Stimulated activated CD8-positive, alpha-beta memory T cell treated with anti-CD3 and anti-CD28 coated beads, Interleukin-15, amount 100 ng/mL, for 48 hours (primary cell): Measurements from ENCODE around the gene IL36B.
"Not testable (repeated sequence)": the region's sequence is repeated elsewhere in the genome, so short reads cannot be mapped to it uniquely, and the experiment has no call there.

Experiments used
- DNase-seq, 2 donors: peaks; one replicate each; pipeline ENCODE4 v3.0.0-alpha.2; 2020; ENCODE audit warnings: low read depth in 2 of 2

The IL36B gene

GRCh38 chr2:113052396-113052917 lies at the start of gene IL36B:
Gene IL36B (minus strand): TSS chr2:113052867.
- DNase-seq, result no peak

- no peak for DNase-seq
These were observed 49.5 kb upstream of the IL36B start for GRCh38 chr2:113102133-113102532.

GRCh38 chr2:113098532-113098931 lies 45.9 kb upstream of the IL36B start:
- no peak for DNase-seq

GRCh38 chr2:113098041-113098440 lies 45.4 kb upstream of the IL36B start:
- no peak for DNase-seq

- DNase-seq, result not testable (repeated sequence)
These were observed 44.4 kb upstream of the IL36B start for GRCh38 chr2:113096842-113097618.

GRCh38 chr2:113096306-113096705 lies 43.6 kb upstream of the IL36B start:
- not testable (repeated sequence) for DNase-seq

- DNase-seq, result no peak
These were observed 40.9 kb upstream of the IL36B start for GRCh38 chr2:113093613-113093977.

- DNase-seq, result no peak
These were observed 40.4 kb upstream of the IL36B start for GRCh38 chr2:113092864-113093612.

- DNase-seq, result no peak
These were observed 38.7 kb upstream of the IL36B start for GRCh38 chr2:113091231-113091896.

- no peak for DNase-seq
These were observed 37.2 kb upstream of the IL36B start for GRCh38 chr2:113089916-113090315.

- no peak for DNase-seq
These were observed 35.7 kb upstream of the IL36B start for GRCh38 chr2:113088213-113088992.

GRCh38 chr2:113085542-113085941 lies 32.9 kb upstream of the IL36B start:
- no peak for DNase-seq

GRCh38 chr2:113084249-113085000 lies 31.8 kb upstream of the IL36B start:
- no peak for DNase-seq

GRCh38 chr2:113083296-113083695 lies 30.6 kb upstream of the IL36B start:
- DNase-seq, result no peak

GRCh38 chr2:113081488-113082210 lies 29.0 kb upstream of the IL36B start:
- no peak for DNase-seq

- DNase-seq, result peak in 1 of 2 donors; percentile 23
These were observed 27.5 kb upstream of the IL36B start for GRCh38 chr2:113080134-113080533.

- no peak for DNase-seq
These were observed 26.5 kb upstream of the IL36B start for GRCh38 chr2:113079131-113079530.

- DNase-seq, result no peak
These were observed 25.7 kb upstream of the IL36B start for GRCh38 chr2:113078350-113078839.

- DNase-seq, result no peak
These were observed 25.3 kb upstream of the IL36B start for GRCh38 chr2:113077921-113078320.
